HUES64 (cell line): ENCODE data around the gene KIF6. TPM values are rescaled to one million over a fixed set of nuclear protein-coding genes. Genes with fewer than 3 reads are reported as not detected.

Source experiments
- H3K27ac ChIP-seq: 2 replicates; pipeline ENCODE4 v1.7.0; 2013; ENCODE audit warnings: low read depth, low read length, inconsistent platforms
- H3K27me3 ChIP-seq: 2 replicates; pipeline ENCODE4 v1.6.1; 2013; ENCODE audit warnings: mild to moderate bottlenecking, low read length; ENCODE audit not compliant: insufficient read depth
- H3K36me3 ChIP-seq: 2 replicates; pipeline ENCODE4 v1.6.1; 2013; ENCODE audit warnings: mild to moderate bottlenecking, low read length; ENCODE audit not compliant: insufficient read depth
- H3K4me1 ChIP-seq: 2 replicates; pipeline ENCODE4 v1.6.1; 2013; ENCODE audit warnings: mild to moderate bottlenecking, low read length, moderate library complexity; ENCODE audit not compliant: insufficient read depth
- H3K4me3 ChIP-seq: 2 replicates; pipeline ENCODE4 v1.5.1; 2013; ENCODE audit warnings: mild to moderate bottlenecking, low read length, moderate library complexity
- H3K9ac ChIP-seq: 2 replicates; pipeline ENCODE4 v1.6.1; 2013; ENCODE audit warnings: mild to moderate bottlenecking, low read depth, low read length
- H3K9me3 ChIP-seq: 2 replicates; pipeline ENCODE4 v1.6.1; 2013; ENCODE audit warnings: low read depth, low read length; ENCODE audit not compliant: insufficient read depth
- WGBS: fragments of 150-250, 120-280 bp; methylation state at CpG from one replicate; pipeline ENCODE4 v1.1.7; 2013; ENCODE audit warnings: missing lambda C conversion rate; 5-methylcytosine and 5-hydroxymethylcytosine counted together
- polyA plus RNA-seq, 2 experiments: library from polyadenylated mRNA; stranded (reverse); fragments of 50-300 nt; gene quantifications; one replicate each; pipeline ENCODE4 v1.2.3, GENCODE V29; 2013

KIF6 gene, protein sequence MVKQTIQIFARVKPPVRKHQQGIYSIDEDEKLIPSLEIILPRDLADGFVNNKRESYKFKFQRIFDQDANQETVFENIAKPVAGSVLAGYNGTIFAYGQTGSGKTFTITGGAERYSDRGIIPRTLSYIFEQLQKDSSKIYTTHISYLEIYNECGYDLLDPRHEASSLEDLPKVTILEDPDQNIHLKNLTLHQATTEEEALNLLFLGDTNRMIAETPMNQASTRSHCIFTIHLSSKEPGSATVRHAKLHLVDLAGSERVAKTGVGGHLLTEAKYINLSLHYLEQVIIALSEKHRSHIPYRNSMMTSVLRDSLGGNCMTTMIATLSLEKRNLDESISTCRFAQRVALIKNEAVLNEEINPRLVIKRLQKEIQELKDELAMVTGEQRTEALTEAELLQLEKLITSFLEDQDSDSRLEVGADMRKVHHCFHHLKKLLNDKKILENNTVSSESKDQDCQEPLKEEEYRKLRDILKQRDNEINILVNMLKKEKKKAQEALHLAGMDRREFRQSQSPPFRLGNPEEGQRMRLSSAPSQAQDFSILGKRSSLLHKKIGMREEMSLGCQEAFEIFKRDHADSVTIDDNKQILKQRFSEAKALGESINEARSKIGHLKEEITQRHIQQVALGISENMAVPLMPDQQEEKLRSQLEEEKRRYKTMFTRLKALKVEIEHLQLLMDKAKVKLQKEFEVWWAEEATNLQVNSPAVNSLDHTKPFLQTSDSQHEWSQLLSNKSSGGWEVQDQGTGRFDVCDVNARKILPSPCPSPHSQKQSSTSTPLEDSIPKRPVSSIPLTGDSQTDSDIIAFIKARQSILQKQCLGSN
- 1.2 TPM for polyA plus RNA-seq (2013, experiment 1 of 2)
- polyA plus RNA-seq (2013, experiment 2 of 2) = 0.76 TPM

- no peaks in the 10 kb centered on the region for H3K27me3 ChIP-seq
- WGBS = 10% methylated on average over 58 of the region's 58 CpGs
- H3K4me3 ChIP-seq = peak within 1 kb of the TSS; percentile 78
- no peak within 1 kb of the TSS for H3K27ac ChIP-seq
- H3K4me1 ChIP-seq = no peaks in the 10 kb centered on the region
- H3K9me3 ChIP-seq = no peaks in the 10 kb centered on the region
- H3K9ac ChIP-seq = peak within 1 kb of the TSS; percentile 12
- H3K36me3 ChIP-seq = no peaks in the 10 kb centered on the region
These were observed at the start of gene KIF6 for GRCh38 chr6:39724787-39725631. KIF6 (minus strand) TSS chr6:39725408; CDS start chr6:39725310, 98 bp downstream.

DNA sequence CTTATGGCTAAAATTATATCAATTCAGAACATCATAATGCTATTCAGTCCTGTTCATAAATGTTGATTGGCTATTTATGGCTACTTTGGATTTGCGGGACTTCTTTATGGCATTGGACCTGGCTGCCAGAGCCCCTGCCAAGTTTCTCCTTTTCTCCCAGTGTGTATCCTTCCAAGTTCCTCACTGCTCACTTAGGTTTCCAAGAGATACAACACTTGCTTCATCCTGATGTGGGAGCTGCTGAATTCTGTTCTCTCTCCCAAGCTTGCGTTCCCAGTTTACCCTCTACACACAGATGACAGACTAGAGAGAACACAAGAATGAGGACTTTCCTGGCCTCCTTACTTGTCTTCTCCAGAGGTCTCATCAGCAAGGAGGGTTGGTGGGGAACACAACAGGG is 48.6 kb upstream of the KIF6 start:
- Histone ChIP-seq H3K36me3 (no peaks in the 10 kb centered on the region), H3K4me3 (no peak overlapping the region), H3K9me3 (no peaks in the 10 kb centered on the region), H3K27me3 (no peaks in the 10 kb centered on the region), H3K9ac (no peak overlapping the region), H3K27ac (no peak overlapping the region), H3K4me1 (peaks cover 12% of the 10 kb centered on the region)
- 100% methylated on average over 2 of the region's 2 CpGs for WGBS

GRCh38 chr6:39772559-39773273 is 47.5 kb upstream of the KIF6 start:
- peaks cover 11% of the 10 kb centered on the region for H3K4me1 ChIP-seq
- H3K27me3 ChIP-seq = no peaks in the 10 kb centered on the region
- no peaks in the 10 kb centered on the region for H3K9me3 ChIP-seq
- no peak overlapping the region for H3K27ac ChIP-seq
- no peaks in the 10 kb centered on the region for H3K36me3 ChIP-seq
- WGBS = 93% methylated on average over 5 of the region's 6 CpGs
- no peak overlapping the region for H3K9ac ChIP-seq
- H3K4me3 ChIP-seq = no peak overlapping the region

DNA sequence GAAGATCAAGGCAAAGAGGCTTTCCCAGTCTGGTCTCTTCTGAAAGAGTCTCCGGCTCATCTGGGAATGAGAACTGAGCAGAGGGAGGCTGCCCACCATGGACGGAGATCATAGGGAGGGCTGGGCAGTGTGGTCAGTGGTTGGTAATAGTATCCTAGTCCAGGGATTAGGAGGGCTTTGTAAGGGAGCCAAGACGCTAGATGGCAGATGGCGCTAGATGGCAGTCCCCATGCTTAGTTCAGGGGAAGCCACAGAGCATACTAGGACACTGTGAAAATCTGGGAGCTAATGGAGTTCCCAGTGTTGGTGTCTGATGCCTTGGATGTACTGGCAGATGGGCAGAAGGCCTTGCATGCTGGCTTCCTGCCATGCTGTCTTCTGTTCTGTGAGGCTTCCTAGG is 45.2 kb upstream of the KIF6 start:
- Histone ChIP-seq H3K4me3 (no peak overlapping the region), H3K27ac (no peak overlapping the region), H3K36me3 (no peaks in the 10 kb centered on the region), H3K9ac (no peak overlapping the region), H3K4me1 (no peaks in the 10 kb centered on the region), H3K9me3 (no peaks in the 10 kb centered on the region), H3K27me3 (no peaks in the 10 kb centered on the region)
- 92% methylated on average over 4 of the region's 4 CpGs for WGBS

DNA sequence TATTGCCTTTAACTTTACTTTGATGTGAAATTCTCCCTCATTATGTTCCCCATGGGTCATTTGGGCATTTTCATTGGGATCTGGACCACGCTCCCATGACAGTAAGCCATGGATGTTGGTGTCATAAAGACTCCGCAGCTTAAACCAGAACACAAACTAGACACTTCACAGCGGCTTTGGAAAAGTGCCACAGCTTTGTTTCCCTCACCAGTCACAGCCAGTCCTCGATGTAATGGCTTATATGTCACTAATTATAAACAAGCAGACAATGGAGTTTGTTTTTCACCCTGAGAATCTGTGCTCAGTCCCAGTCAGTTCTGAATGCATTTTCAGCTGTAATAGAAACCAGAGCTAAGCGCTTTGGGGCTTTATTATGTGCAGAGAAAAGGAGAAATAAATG is 43.8 kb upstream of the KIF6 start:
- Histone ChIP-seq H3K27ac (no peak overlapping the region), H3K4me3 (no peak overlapping the region), H3K9ac (no peak overlapping the region), H3K4me1 (no peaks in the 10 kb centered on the region), H3K27me3 (no peaks in the 10 kb centered on the region), H3K36me3 (no peaks in the 10 kb centered on the region), H3K9me3 (no peaks in the 10 kb centered on the region)
- 95% methylated on average over 5 of the region's 5 CpGs for WGBS

GRCh38 chr6:39765508-39766065 is 40.4 kb upstream of the KIF6 start:
- H3K27me3 ChIP-seq = no peaks in the 10 kb centered on the region
- no peaks in the 10 kb centered on the region for H3K9me3 ChIP-seq
- 97% methylated on average over 2 of the region's 3 CpGs for WGBS
- H3K4me1 ChIP-seq = no peaks in the 10 kb centered on the region
- H3K27ac ChIP-seq = no peak overlapping the region
- no peak overlapping the region for H3K9ac ChIP-seq
- no peak overlapping the region for H3K4me3 ChIP-seq
- no peaks in the 10 kb centered on the region for H3K36me3 ChIP-seq

GRCh38 chr6:39760226-39760952 is 35.2 kb upstream of the KIF6 start:
- H3K27me3 ChIP-seq = no peaks in the 10 kb centered on the region
- no peaks in the 10 kb centered on the region for H3K36me3 ChIP-seq
- H3K9ac ChIP-seq = no peak overlapping the region
- H3K9me3 ChIP-seq = no peaks in the 10 kb centered on the region
- H3K27ac ChIP-seq = no peak overlapping the region
- no peak overlapping the region for H3K4me3 ChIP-seq
- 93% methylated on average over 3 of the region's 3 CpGs for WGBS
- no peaks in the 10 kb centered on the region for H3K4me1 ChIP-seq

DNA sequence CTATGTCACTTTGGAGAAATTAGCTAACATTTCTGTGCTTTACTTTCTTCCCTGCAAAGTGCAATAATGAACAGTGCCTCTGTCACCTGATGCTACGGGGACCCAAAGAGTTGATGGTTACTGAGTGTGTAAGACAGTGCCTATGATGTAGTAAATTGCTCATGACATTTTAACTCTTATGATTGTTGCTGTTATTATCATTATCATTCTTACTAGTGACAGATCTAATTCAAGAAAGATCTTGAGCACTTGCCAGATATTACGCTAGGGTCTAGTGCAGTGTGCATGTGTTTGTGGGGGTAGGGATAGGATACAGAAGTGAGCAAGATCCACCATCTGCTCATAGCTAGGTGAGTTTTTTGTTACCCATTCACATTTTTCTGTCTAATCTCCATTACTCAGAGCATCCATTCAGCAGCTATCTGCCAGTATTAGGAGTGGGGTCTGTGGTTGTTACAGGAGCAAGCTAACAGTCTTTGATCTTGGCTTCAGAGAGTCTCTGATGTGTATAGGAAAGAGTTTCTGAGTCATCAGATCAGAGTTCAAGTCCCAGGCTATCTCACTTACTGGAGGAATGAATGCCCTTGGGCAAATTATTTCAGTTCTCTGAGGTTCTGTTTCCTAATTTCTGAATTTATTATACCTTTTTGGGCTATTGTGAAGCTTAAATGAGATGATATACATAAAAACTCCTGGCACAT is 33.8 kb upstream of the KIF6 start:
- 100% methylated on average over 1 of the region's 2 CpGs for WGBS
- no peaks in the 10 kb centered on the region for H3K9me3 ChIP-seq

GRCh38 chr6:39756582-39756981 is 31.4 kb upstream of the KIF6 start:
- no peaks in the 10 kb centered on the region for H3K27me3 ChIP-seq
- WGBS = 98% methylated on average over 2 of the region's 2 CpGs
- H3K4me1 ChIP-seq = no peaks in the 10 kb centered on the region
- H3K36me3 ChIP-seq = no peaks in the 10 kb centered on the region
- no peaks in the 10 kb centered on the region for H3K9me3 ChIP-seq
- H3K4me3 ChIP-seq = no peak overlapping the region
- no peak overlapping the region for H3K9ac ChIP-seq
- H3K27ac ChIP-seq = no peak overlapping the region

More for the DNA sequence above, 33.8 kb upstream of the KIF6 start:
- no peak overlapping the region for H3K27ac ChIP-seq
- no peaks in the 10 kb centered on the region for H3K36me3 ChIP-seq
- no peaks in the 10 kb centered on the region for H3K4me1 ChIP-seq
- H3K27me3 ChIP-seq = no peaks in the 10 kb centered on the region
- H3K4me3 ChIP-seq = no peak overlapping the region
- H3K9ac ChIP-seq = no peak overlapping the region
